HepG2 (cell line): ENCODE results near the gene FAM234A. TPM values are rescaled to one million over a fixed set of nuclear protein-coding genes. Genes with fewer than 3 reads are reported as not detected.

ENCODE experiments used
- MAZ ChIP-seq, 2 experiments: sonication (generic) in 1 of 2; formaldehyde crosslinking in 1 of 2; IDR thresholded peaks; 2 replicates each; pipeline versions ENCODE4 v1.5.0 to v1.6.1; 2012 to 2020; ENCODE audit warnings: low read depth in 2 of 2, mild to moderate bottlenecking in 2 of 2, borderline replicate concordance in 1 of 2, improper control_type of control experiment in 1 of 2, low read length in 1 of 2, missing genetic modification reagents in 1 of 2, moderate library complexity in 1 of 2
- RARG ChIP-seq: sonication (generic); formaldehyde crosslinking; IDR thresholded peaks from 2 replicates; pipeline ENCODE4 v1.4.0; 2020; ENCODE audit warnings: low read depth, mild to moderate bottlenecking, missing genetic modification reagents
- RXRA ChIP-seq: sonication (generic); formaldehyde crosslinking; IDR thresholded peaks from 2 replicates; pipeline ENCODE4 v1.5.1; 2020; ENCODE audit warnings: missing genetic modification reagents
- SAP130 ChIP-seq: IDR thresholded peaks from 2 replicates; pipeline ENCODE4 v1.6.1; 2016; ENCODE audit warnings: low read depth
- ZBTB21 ChIP-seq: sonication (generic); formaldehyde crosslinking; IDR thresholded peaks from 2 replicates; pipeline ENCODE4 v1.4.0; 2020; ENCODE audit warnings: missing genetic modification reagents
- polyA plus RNA-seq, 8 experiments: library from polyadenylated mRNA; depleted of rRNA in 3 of 8; stranded (reverse) in 7 of 8; unstranded in 1 of 8; fragments of >200 nt; fragmentation: Illumina TruSeq in 4 of 8; extraction: Trizol in 4 of 8; gene quantifications; 2 replicates each; pipeline versions ENCODE4 v1.2.1 to v1.2.3, GENCODE V29; 2011 to 2016; ENCODE audit warnings: low read depth in 4 of 8, missing spikeins in 1 of 8, mixed read lengths in 1 of 8; ENCODE audit not compliant: insufficient read depth in 1 of 8
- total RNA-seq, 5 experiments: library from RNA; depleted of rRNA; stranded (reverse); fragments of >200 nt; fragmentation: Illumina TruSeq; extraction: Trizol; gene quantifications; 2 replicates each; pipeline ENCODE4 v1.2.3, GENCODE V29; 2016; ENCODE audit warnings: low read depth in 1 of 5
- TF ChIP-seq, protein P1 (sequence below): sonication (generic); formaldehyde crosslinking; IDR thresholded peaks from 2 replicates; pipeline ENCODE4 v1.8.1; 2023; ENCODE audit warnings: mild to moderate bottlenecking, missing genetic modification reagents
- TF ChIP-seq, protein P2 (sequence below), 2 experiments: sonication (generic) in 1 of 2; formaldehyde crosslinking in 1 of 2; IDR thresholded peaks; 2 replicates each; pipeline versions ENCODE4 v1.6.1 to v1.9.0; 2014 to 2022; ENCODE audit warnings: antibody characterized with exemption in 1 of 2, borderline replicate concordance in 1 of 2, inconsistent platforms in 1 of 2, low read depth in 1 of 2, missing genetic modification reagents in 1 of 2

The FAM234A gene
- total and polyA plus RNA-seq, 2 of the 13 experiments (the other 11 are each of a cell fraction or from before 2014, with no cell fraction given): 29.2 to 34.4 TPM

DNA sequence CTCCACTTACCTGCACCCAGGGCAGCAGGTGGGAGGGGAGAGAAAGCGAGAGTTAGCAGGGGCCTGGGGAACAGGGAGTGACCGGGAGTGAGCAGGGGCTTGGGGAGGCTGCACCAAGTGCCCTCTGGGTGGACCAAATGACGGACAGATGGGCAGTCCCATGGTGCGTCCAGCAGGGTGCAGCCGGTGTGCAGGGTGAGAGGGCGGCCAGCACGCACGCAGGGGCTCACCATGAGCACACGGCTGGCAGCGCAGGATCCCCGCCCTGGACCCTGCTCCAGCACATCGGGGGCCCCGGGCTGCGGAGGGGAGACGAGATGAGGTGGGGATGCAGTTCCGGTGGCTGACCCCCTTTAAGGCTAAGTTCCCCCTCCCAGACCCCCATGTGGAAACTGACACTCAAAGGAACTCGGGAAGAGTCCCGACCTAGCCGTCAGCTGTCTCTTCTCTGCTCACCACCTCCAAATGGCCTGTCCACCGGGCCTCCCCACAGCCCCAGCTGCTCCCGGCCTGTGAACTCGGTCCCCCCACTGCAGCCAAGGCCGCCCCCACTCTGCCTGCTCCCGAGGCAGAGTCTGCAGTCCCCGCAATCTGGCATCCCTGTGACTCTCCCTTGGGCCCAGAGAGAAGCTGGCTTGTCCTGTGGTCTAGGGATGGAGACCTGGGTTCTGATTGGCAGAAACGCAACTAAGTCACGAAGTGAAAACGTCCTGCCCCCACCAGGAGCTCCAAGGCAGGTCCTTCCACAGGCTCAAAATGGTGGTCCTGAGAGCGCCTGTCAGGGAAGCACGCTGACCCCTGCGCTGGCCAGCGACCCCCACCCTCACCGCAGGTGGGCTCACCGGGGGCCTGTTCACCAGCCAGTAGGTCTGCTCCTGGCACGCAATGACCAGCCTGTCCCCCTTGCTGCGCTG lies 38.3 kb downstream of the FAM234A start (continued):
- no peak for TF ChIP-seq MAZ (IDR thresholded peaks at IDR 0.05; ENCODE audit: borderline replicate concordance, low read depth, low read length)
- TF ChIP-seq MAZ (CRISPR knock-in tag; IDR thresholded peaks at IDR 0.05; ENCODE audit: low read depth): no peak
- TF ChIP-seq RARG: no peak
- TF ChIP-seq, protein P1, sequence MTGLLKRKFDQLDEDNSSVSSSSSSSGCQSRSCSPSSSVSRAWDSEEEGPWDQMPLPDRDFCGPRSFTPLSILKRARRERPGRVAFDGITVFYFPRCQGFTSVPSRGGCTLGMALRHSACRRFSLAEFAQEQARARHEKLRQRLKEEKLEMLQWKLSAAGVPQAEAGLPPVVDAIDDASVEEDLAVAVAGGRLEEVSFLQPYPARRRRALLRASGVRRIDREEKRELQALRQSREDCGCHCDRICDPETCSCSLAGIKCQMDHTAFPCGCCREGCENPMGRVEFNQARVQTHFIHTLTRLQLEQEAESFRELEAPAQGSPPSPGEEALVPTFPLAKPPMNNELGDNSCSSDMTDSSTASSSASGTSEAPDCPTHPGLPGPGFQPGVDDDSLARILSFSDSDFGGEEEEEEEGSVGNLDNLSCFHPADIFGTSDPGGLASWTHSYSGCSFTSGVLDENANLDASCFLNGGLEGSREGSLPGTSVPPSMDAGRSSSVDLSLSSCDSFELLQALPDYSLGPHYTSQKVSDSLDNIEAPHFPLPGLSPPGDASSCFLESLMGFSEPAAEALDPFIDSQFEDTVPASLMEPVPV (CRISPR knock-in tag): no peak
- no peak for TF ChIP-seq ZBTB21 (CRISPR knock-in tag)
- TF ChIP-seq, protein P2, sequence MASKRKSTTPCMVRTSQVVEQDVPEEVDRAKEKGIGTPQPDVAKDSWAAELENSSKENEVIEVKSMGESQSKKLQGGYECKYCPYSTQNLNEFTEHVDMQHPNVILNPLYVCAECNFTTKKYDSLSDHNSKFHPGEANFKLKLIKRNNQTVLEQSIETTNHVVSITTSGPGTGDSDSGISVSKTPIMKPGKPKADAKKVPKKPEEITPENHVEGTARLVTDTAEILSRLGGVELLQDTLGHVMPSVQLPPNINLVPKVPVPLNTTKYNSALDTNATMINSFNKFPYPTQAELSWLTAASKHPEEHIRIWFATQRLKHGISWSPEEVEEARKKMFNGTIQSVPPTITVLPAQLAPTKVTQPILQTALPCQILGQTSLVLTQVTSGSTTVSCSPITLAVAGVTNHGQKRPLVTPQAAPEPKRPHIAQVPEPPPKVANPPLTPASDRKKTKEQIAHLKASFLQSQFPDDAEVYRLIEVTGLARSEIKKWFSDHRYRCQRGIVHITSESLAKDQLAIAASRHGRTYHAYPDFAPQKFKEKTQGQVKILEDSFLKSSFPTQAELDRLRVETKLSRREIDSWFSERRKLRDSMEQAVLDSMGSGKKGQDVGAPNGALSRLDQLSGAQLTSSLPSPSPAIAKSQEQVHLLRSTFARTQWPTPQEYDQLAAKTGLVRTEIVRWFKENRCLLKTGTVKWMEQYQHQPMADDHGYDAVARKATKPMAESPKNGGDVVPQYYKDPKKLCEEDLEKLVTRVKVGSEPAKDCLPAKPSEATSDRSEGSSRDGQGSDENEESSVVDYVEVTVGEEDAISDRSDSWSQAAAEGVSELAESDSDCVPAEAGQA (IDR thresholded peaks at IDR 0.05; ENCODE audit: low read depth): no peak
- TF ChIP-seq, protein P2 (CRISPR knock-in tag; IDR thresholded peaks at IDR 0.05; ENCODE audit: borderline replicate concordance): no peak
- peak; percentile 59 for TF ChIP-seq SAP130
- TF ChIP-seq RXRA (CRISPR knock-in tag): no peak
